GM12873 (cell line): Measurements from ENCODE around the gene TEX53.

Source experiments
- TF ChIP-seq, protein P1 (sequence below): IDR thresholded peaks from 2 replicates; pipeline ENCODE4 v1.5.1; 2012; ENCODE audit warnings: low read depth, mild to moderate bottlenecking, moderate library complexity, low read length, control low read depth; ENCODE audit not compliant: insufficient read depth; ENCODE audit errors: missing control alignments

The TEX53 gene

DNA sequence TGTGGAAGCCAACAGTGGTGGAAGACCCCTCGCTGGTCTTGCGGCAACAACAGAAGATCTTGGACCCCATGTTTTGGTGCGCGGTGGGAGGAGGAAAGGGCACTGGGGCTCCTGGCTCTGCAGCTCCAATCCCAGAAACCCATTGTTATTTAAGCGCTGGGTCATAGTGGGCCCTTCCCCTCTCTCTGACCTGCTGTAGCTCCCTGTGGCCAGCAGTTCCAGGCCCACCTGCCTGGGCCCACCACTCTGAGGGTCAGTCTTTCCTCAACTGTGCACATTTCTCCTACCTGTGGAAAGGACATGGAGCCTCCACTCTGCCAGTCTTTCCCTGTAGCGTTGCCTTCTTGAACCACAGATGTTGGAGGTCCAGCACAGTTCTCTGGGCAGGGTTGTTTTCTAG is at the start of gene TEX53:
TEX53 (minus strand) TSS at position 101 of the 400 bp plus-strand sequence; CDS start at position 70, 31 bp downstream.
- TF ChIP-seq, protein P1, sequence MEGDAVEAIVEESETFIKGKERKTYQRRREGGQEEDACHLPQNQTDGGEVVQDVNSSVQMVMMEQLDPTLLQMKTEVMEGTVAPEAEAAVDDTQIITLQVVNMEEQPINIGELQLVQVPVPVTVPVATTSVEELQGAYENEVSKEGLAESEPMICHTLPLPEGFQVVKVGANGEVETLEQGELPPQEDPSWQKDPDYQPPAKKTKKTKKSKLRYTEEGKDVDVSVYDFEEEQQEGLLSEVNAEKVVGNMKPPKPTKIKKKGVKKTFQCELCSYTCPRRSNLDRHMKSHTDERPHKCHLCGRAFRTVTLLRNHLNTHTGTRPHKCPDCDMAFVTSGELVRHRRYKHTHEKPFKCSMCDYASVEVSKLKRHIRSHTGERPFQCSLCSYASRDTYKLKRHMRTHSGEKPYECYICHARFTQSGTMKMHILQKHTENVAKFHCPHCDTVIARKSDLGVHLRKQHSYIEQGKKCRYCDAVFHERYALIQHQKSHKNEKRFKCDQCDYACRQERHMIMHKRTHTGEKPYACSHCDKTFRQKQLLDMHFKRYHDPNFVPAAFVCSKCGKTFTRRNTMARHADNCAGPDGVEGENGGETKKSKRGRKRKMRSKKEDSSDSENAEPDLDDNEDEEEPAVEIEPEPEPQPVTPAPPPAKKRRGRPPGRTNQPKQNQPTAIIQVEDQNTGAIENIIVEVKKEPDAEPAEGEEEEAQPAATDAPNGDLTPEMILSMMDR = no peak

DNA sequence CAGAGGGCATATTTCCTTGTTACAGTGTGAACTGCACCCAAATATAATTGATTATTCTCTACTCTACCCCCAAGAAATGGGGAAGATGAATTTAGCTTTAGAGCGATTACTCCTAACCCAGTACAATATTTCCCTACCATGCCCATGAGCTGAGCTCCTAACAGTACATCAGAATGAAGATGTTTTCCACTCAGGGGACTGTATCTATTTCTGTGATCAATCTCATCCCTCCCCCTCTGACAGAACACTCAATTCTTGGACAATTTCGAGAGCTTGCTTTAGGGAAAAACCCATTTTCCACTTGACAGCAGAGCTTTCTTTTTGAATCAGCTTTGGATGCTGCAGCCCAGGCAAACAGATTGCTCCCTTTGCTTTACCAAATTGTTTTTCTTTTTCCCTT is 49.1 kb upstream of the TEX53 start:
- TF ChIP-seq, protein P1 = no peak

DNA sequence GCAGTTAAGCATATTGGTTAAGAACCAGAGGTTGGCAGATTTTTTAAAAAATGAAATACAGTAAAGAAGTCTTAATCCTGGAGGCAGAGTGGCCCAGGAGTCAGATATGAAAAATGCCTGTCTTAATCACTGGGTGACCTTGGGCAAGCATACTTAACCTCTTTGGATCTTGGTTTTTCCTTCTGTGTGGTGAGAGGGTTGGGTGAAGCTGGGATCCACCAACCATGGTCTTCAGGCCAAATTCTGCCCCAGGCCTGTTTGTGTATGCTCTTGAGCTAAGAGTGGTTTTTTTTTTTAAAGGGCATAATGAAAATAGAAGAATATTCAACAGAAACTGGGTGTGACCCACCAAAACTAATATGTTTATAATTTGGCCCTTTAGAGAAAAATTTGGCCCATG is 44.4 kb upstream of the TEX53 start:
- TF ChIP-seq, protein P1 = no peak

DNA sequence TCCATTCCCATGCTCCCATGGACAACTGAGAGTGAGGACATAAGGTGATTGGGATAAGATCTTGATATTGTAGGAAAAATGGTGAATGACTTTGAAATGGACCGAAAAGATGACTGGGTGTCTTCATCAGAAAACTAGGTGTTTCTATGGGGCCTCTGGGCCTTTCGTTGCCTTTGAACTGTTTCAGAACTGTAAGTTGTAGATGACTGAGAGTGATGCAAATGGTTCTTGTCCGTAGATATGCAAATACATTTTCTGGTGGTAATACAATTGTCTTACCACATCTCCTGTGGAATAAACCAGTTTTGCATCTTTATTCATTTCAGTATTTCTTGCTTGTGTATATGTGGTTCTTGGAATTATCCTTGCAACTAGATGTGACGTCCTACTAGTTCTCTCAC is 40.3 kb upstream of the TEX53 start:
- TF ChIP-seq, protein P1 = no peak

DNA sequence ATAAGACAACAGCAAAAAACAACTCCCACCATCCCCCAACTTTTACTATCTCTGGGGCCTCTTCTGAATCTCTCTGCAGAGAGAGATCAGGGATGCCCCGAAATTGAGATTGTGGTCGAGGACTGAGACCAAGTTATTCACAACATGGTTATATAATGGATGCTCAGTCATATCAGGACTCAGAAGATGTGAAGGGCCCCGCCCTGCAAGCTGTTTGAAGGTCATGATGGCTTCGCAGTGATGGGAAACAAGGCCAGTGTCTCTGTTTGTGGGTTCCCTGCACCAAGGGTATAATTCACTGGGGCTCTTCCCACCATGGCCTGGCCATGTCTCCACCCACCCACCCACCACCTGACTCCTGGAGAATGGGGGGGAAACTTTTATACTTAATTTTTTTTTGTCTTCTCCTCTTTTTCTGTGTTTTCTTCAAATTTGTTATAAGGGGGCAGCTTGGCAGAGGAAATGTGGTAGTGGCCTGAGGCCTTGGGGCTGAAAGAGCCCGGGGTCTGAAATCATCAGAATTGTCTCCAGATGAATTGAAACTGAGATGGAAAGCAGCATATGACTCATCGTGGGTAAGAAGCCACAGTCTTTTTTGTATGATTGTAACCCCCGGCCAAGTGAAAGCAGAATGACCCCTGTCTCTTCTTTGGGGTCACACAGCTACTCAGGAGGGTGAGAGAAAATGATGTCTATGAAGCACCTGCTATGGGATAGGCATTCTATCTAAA is 39.4 kb upstream of the TEX53 start:
- TF ChIP-seq, protein P1 = no peak

DNA sequence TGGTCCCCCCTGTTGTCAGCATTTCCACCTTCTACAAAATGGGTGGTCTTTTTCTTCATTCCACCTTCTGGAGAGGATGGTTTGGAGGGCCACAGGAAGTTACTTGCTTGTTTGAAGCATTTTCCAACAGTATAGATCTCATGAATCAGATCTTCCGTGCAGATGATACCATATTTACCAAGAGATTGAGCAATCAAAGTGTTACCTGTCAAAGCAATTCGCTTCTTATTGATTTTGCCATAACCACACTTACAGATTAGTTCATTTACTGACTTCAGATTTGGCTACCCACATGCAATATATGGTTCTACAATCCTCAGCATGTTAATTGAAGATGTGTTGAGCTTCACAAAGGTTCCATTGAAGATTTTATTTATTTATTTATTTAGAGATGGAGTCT is 38.3 kb upstream of the TEX53 start:
- TF ChIP-seq, protein P1 = no peak

DNA sequence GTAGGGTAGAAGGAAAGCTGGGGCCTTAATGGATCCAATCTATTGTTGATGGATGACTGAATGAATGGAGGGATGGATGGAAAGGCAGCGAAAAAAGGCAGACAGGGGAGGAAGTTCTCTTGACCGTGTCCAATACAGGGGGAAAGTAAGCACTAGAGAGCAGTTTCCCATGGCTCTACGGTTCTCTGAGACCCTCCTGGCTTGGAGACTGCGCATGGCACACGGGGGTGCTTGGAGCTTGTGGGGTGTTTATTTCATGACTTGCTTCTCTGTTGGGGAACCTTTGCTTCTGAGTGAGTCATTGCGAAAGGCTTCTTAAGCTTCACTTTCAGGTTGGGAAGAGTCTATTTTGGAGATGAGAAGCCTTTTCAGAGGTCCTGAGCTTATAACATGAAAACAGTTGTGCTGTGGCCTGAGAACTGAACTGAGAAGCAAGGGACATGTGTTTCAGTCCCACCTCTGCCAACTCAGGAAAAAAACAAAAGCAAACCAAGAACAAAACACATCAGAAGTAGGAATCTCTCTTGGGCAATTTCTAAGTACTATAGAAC is 37.2 kb upstream of the TEX53 start:
- TF ChIP-seq, protein P1 = no peak
